Activated T-cell treated with anti-CD3 and anti-CD28 coated beads, Interleukin-2, amount 50 U/mL, for 72 hours (primary cell): ENCODE results near the gene ATIC. TPM values are rescaled to one million over a fixed set of nuclear protein-coding genes. Genes with fewer than 3 reads are reported as not detected.

ENCODE experiments used
- ATAC-seq, 2 donors: fragments of 150-1000 bp; cut with Tn5 transposase; replicated peaks in 1 of 2; 2 replicates each; pipeline ENCODE4 v1.10.0; 2021; ENCODE audit warnings: moderate library complexity in 2 of 2, mild to moderate bottlenecking in 1 of 2
- DNase-seq, 2 donors: peaks; one replicate each; pipeline ENCODE4 v3.0.0; 2021 to 2022; ENCODE audit warnings: mixed read lengths in 1 of 2
- H3K27ac Mint-ChIP-seq: one replicate; pipeline ENCODE4 v1.8.0; 2022; ENCODE audit warnings: mild to moderate bottlenecking, moderate library complexity, mixed read lengths
- H3K27me3 Mint-ChIP-seq: one replicate; pipeline ENCODE4 v1.8.0; 2022; ENCODE audit warnings: low read depth, mixed read lengths
- H3K36me3 Mint-ChIP-seq, 2 donors: one replicate each; pipeline ENCODE4 v1.8.0; 2022; ENCODE audit warnings: mixed read lengths in 2 of 2, mild to moderate bottlenecking in 1 of 2; ENCODE audit not compliant: insufficient read depth in 2 of 2
- H3K4me1 Mint-ChIP-seq: one replicate; pipeline ENCODE4 v1.8.0; 2022; ENCODE audit warnings: low read depth, mixed read lengths
- H3K4me3 Mint-ChIP-seq, 2 donors: one replicate each; pipeline ENCODE4 v1.8.0; 2022; ENCODE audit warnings: mild to moderate bottlenecking in 2 of 2, mixed read lengths in 2 of 2, moderate library complexity in 2 of 2
- H3K9me3 Mint-ChIP-seq, 2 donors: one replicate each; pipeline ENCODE4 v1.8.0; 2022; ENCODE audit warnings: mixed read lengths in 2 of 2
- total RNA-seq, 2 donors: library from RNA; stranded (reverse); gene quantifications; one replicate each; pipeline ENCODE4 v1.2.3, GENCODE V29; 2022

ATIC gene
- total RNA-seq, 2 donors from 2014 or later = 189 to 237 TPM

- ATAC-seq = no peak
- H3K9me3 Mint-ChIP-seq = no peaks in the 10 kb centered on the region
- peak overlapping the region; percentile 55 for H3K27ac Mint-ChIP-seq
Measured at GRCh38 chr2:215324811-215325210, 13.0 kb downstream of the ATIC start.

GRCh38 chr2:215328066-215328465, 16.2 kb downstream of the ATIC start:
- Mint-ChIP-seq H3K27ac (no peak overlapping the region), H3K36me3 (peaks cover 18 to 33% of the 10 kb centered on the region in 2 donors), H3K4me1 (peaks cover 30% of the 10 kb centered on the region), H3K27me3 (no peaks in the 10 kb centered on the region), H3K4me3 (no peak overlapping the region), H3K9me3 (no peaks in the 10 kb centered on the region)
- no peak for ATAC-seq
- DNase-seq = no peak

More at GRCh38 chr2:215324811-215325210, 13.0 kb downstream of the ATIC start:
- Mint-ChIP-seq H3K4me1 (peaks cover 33% of the 10 kb centered on the region), H3K36me3 (peaks cover 21 to 40% of the 10 kb centered on the region in 2 donors), H3K4me3 (no peak overlapping the region), H3K27me3 (no peaks in the 10 kb centered on the region)
- no peak for DNase-seq

- H3K9me3 Mint-ChIP-seq = no peaks in the 10 kb centered on the region
- peaks cover 14% of the 10 kb centered on the region for H3K4me1 Mint-ChIP-seq
- H3K27ac Mint-ChIP-seq = peak overlapping the region; percentile 58
- ATAC-seq (no peak), DNase-seq (no peak)
- H3K27me3 Mint-ChIP-seq = no peaks in the 10 kb centered on the region
- peaks cover 10 to 46% of the 10 kb centered on the region in 2 donors for H3K36me3 Mint-ChIP-seq
- H3K4me3 Mint-ChIP-seq = no peak overlapping the region
Measured at GRCh38 chr2:215332872-215333595, 21.2 kb downstream of the ATIC start.

GRCh38 chr2:215338883-215339679, 27.2 kb downstream of the ATIC start:
- peaks cover 2 to 55% of the 10 kb centered on the region in 2 donors for H3K36me3 Mint-ChIP-seq
- ATAC-seq = no peak
- H3K4me1 Mint-ChIP-seq = no peaks in the 10 kb centered on the region
- H3K27ac Mint-ChIP-seq = no peak overlapping the region
- no peaks in the 10 kb centered on the region for H3K27me3 Mint-ChIP-seq
- no peaks in the 10 kb centered on the region for H3K9me3 Mint-ChIP-seq
- no peak overlapping the region for H3K4me3 Mint-ChIP-seq
- DNase-seq = no peak

- no peaks in the 10 kb centered on the region for H3K9me3 Mint-ChIP-seq
- ATAC-seq (no peak), DNase-seq (no peak)
- no peaks in the 10 kb centered on the region for H3K27me3 Mint-ChIP-seq
- H3K4me1 Mint-ChIP-seq = no peaks in the 10 kb centered on the region
- no peak overlapping the region for H3K4me3 Mint-ChIP-seq
- peaks cover 7 to 33% of the 10 kb centered on the region in 2 donors for H3K36me3 Mint-ChIP-seq
- H3K27ac Mint-ChIP-seq = no peak overlapping the region
Measured at GRCh38 chr2:215347878-215348277, 36.0 kb downstream of the ATIC start.

- no peaks in the 10 kb centered on the region for H3K27me3 Mint-ChIP-seq
- H3K36me3 Mint-ChIP-seq = peaks cover 5 to 15% of the 10 kb centered on the region in 2 donors
- no peaks in the 10 kb centered on the region for H3K4me1 Mint-ChIP-seq
- no peak overlapping the region for H3K4me3 Mint-ChIP-seq
- peak overlapping the region; percentile 90 for H3K27ac Mint-ChIP-seq
- no peak for ATAC-seq
- no peaks in the 10 kb centered on the region for H3K9me3 Mint-ChIP-seq
- DNase-seq = no peak
Measured at GRCh38 chr2:215352602-215353001, 40.7 kb downstream of the ATIC start.

GRCh38 chr2:215354771-215355695, 43.2 kb downstream of the ATIC start:
- Mint-ChIP-seq H3K27ac (no peak overlapping the region), H3K9me3 (no peaks in the 10 kb centered on the region), H3K27me3 (no peaks in the 10 kb centered on the region), H3K4me1 (no peaks in the 10 kb centered on the region), H3K4me3 (no peak overlapping the region), H3K36me3 (peaks cover 3% of the 10 kb centered on the region in 2 donors)
- DNase-seq (no peak), ATAC-seq (no peak)

- Mint-ChIP-seq H3K27me3 (no peaks in the 10 kb centered on the region), H3K4me1 (no peaks in the 10 kb centered on the region), H3K9me3 (no peaks in the 10 kb centered on the region)
Measured at GRCh38 chr2:215355801-215356200, 43.9 kb downstream of the ATIC start.

GRCh38 chr2:215356334-215356947, 44.6 kb downstream of the ATIC start:
- Mint-ChIP-seq H3K9me3 (no peaks in the 10 kb centered on the region), H3K4me3 (no peak overlapping the region), H3K27ac (no peak overlapping the region), H3K36me3 (peaks cover 0 to 3% of the 10 kb centered on the region in 2 donors), H3K4me1 (no peaks in the 10 kb centered on the region), H3K27me3 (no peaks in the 10 kb centered on the region)
- no peak for DNase-seq
- no peak for ATAC-seq

More at GRCh38 chr2:215355801-215356200, 43.9 kb downstream of the ATIC start:
- DNase-seq (no peak), ATAC-seq (no peak)
- peaks cover under 1 to 3% of the 10 kb centered on the region in 2 donors for H3K36me3 Mint-ChIP-seq
- H3K4me3 Mint-ChIP-seq = no peak overlapping the region
- no peak overlapping the region for H3K27ac Mint-ChIP-seq

GRCh38 chr2:215356948-215357461, 45.1 kb downstream of the ATIC start:
- Mint-ChIP-seq H3K27me3 (no peaks in the 10 kb centered on the region), H3K27ac (no peak overlapping the region), H3K36me3 (no peaks in the 10 kb centered on the region), H3K4me1 (no peaks in the 10 kb centered on the region), H3K4me3 (no peak overlapping the region), H3K9me3 (no peaks in the 10 kb centered on the region)
- DNase-seq (no peak), ATAC-seq (no peak)

GRCh38 chr2:215357660-215358059, 45.8 kb downstream of the ATIC start:
- H3K27me3 Mint-ChIP-seq = no peaks in the 10 kb centered on the region
- ATAC-seq (no peak), DNase-seq (no peak)
- H3K4me1 Mint-ChIP-seq = no peaks in the 10 kb centered on the region
- H3K9me3 Mint-ChIP-seq = no peaks in the 10 kb centered on the region
- peak overlapping the region; percentile 15 for H3K27ac Mint-ChIP-seq
- H3K36me3 Mint-ChIP-seq = peaks cover 0 to 1% of the 10 kb centered on the region in 2 donors
- no peak overlapping the region for H3K4me3 Mint-ChIP-seq

- peaks cover 0 to 1% of the 10 kb centered on the region in 2 donors for H3K36me3 Mint-ChIP-seq
- ATAC-seq (no peak), DNase-seq (no peak)
- H3K4me1 Mint-ChIP-seq = no peaks in the 10 kb centered on the region
- no peaks in the 10 kb centered on the region for H3K27me3 Mint-ChIP-seq
- H3K27ac Mint-ChIP-seq = no peak overlapping the region
- H3K4me3 Mint-ChIP-seq = no peak overlapping the region
- no peaks in the 10 kb centered on the region for H3K9me3 Mint-ChIP-seq
Measured at GRCh38 chr2:215358312-215358845, 46.5 kb downstream of the ATIC start.
